ENCODE results near the gene CYCS.
"Not testable (repeated sequence)": the region's sequence is repeated elsewhere in the genome, so short reads cannot be mapped to it uniquely, and the experiment has no call there.

Gene CYCS

DNA sequence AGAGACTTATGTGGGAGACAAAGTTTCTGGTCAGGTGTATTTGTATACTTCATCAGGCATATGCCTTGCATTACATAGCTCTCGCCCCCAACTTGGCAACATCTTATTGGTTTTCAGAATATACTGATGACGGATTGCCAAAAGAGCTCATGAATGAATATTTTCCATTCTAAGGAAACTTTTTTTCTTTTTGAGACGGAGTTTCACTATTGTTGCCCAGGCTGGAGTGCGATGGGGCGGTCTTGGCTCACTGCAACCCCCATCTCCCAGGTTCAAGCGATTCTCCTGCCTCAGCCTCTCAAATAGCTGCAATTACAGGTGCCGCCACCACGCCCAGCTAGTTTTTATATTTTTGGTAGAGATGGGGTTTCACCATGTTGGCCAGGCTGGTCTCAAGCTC, 6.0 kb downstream of the CYCS start:
- intact Hi-C loops (cut with DNase I), result no loop called here
- no peak for DNase-seq

- no peak for DNase-seq
- intact Hi-C loops (cut with DNase I), result no loop called here
These were observed 6.9 kb downstream of the CYCS start for GRCh38 chr7:25118048-25118753.

DNA sequence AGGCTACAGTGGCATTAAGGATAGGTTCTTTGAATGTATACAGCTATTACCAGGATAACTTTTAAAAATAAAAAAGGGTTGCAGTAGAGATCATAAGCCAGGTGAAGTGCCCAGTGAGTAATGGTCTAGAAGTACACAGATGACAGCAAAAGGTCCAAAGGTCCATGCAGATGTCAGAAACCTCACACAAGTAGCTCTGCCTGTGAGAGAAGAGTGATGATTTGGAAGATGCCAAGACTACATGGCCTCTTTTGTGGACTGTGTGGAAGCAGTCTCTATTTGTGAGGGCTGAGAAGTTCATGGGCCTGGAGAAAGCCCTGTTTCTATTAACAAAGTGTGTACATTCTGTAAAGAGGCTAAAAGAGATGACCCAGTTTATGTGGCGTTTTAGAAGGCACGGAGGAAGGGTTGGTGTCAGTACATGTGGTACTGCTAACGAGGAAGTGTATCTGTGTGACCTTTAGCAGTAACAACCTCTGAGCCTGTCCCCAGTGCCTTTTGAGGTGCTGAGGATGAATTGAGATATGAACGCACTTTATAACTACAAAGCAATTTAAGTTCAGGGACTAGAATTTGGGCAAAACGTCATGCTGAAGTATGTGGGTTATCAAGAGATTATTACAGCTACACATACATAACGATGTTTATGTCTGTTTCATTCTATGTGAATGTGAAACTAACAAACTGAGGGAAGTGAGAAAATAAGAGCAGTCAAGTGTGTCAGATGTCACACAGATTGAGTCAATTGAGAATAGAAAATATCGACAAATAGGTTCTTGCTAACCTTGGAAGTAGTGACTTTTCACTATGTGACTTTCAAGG, 7.6 kb downstream of the CYCS start:
- intact Hi-C loops (cut with DNase I), result no loop called here
- no peak for DNase-seq

DNA sequence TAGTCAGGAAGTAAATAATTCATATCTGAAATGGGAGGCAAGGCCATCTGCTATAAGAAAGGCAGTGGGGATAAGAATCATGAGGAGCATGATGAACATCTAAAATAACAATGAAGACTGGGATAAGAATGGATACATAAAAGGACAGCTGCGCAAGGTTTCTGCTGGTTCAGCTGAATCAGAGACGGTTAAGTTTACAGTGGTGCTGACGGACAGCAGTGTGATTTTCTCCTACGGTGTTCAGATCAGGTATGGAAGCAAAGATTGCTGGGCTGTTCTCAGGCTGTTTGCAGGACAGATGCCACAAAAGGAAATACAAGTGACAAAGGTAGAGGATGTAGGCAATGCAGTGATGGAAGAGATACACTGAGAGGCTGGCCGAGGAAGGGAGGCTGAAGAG, 8.4 kb downstream of the CYCS start:
- no peak for DNase-seq
- intact Hi-C loops (cut with DNase I), result no loop called here

DNA sequence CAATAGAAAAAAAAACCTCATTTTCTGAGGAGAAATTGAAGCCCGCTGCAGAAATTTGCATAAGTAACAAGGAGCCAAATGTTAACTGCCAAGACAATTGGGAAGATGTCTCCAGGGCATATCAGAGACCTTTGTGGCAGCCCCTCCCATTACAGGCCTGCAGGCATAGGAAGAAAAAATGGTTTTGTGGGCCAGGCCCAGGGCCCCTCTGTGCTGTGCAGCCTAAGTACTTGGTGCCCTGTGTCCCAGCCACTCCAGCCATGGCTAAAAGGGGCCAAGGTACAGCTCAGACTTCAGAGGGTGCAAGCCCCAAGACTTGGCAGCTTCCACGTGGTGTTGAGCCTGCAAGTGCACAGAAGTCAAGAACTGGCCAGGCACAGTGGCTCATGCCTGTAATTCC, 14.5 kb downstream of the CYCS start:
- not testable (repeated sequence) for DNase-seq

GRCh38 chr7:25109276-25109675, 15.8 kb downstream of the CYCS start:
- intact Hi-C loops (cut with DNase I), result no loop called here

More for the DNA sequence above, 14.5 kb downstream of the CYCS start:
- intact Hi-C loops (cut with DNase I), result not testable (repeated sequence)

DNA sequence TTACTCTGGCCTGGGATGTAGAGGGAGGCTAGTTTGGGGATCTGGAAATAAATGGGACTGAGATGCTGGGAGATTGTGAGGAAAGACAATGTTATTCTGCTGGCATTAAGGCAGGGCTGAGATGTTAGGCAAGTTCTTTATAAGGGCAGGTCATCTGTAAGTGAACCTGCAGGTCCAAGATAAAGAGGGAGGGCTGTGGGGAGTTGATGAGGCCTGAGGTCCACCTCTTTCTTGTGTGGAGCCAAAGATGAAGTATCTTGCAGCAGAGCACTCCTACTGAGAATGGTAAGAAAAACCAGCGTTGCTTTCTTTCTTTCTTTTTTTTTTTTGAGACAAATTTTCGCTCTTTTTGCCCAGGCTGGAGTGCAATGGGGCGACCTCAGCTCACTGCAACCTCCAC, 19.1 kb downstream of the CYCS start:
- intact Hi-C loops (cut with DNase I), result no loop called here
- DNase-seq, result no peak

More at GRCh38 chr7:25109276-25109675, 15.8 kb downstream of the CYCS start:
- no peak for DNase-seq

DNA sequence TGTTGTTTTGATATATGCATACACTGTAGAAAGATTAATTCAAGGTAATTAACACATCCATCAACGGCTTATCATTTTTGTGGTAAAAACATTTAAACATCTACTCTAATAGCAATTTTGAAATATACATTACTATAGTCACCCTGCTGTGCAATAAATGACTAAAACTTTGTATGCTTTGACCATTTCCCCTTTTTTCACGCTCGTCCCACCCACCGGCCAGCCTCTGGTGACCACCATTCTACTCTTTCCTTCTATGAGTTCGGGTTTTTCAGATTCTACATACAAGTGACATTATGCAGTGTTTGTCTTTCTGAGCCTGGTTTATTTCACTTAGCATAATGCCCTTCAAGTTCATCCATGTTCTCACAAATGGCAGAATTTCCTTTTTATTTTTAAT, 21.3 kb downstream of the CYCS start:
- intact Hi-C loops (cut with DNase I), result no loop called here
- no peak for DNase-seq

DNA sequence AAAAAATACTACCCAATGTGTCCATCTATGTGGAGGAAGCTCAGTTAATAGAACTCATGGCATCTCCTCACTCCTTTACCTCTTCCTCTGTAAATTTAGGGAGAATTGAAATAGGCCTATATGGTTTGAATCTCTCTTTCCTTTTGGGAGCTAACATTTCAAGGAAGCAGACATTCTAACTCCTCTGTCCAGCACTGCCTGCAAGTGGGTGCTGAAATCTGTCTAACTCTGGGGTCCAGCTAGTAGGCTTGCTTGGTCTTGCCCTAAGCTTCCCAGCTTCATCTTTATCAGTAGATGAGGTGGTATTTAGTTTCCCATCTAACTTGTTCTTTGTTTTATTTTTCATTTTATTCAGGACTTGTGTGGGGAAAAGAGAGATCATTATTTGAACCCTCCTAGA, 23.2 kb downstream of the CYCS start:
- intact Hi-C loops (cut with DNase I), result no loop called here
- no peak for DNase-seq

GRCh38 chr7:25098096-25099046, 26.7 kb downstream of the CYCS start:
- intact Hi-C loops (cut with DNase I), result loop anchor here (10.0 kb wide), 1 partner anchor 524 kb away; the partner anchor contains the start of gene PALS2
- peak in 8 of 10 donors; percentile 45 to 91 (median 61) for DNase-seq

GRCh38 chr7:25095516-25096345, 29.3 kb downstream of the CYCS start:
- no peak for DNase-seq
- intact Hi-C loops (cut with DNase I), result loop anchor here (10.0 kb wide), 1 partner anchor 521 kb away; the partner anchor contains the start of gene PALS2

GRCh38 chr7:25093268-25093826, 31.7 kb downstream of the CYCS start:
- intact Hi-C loops (cut with DNase I), result loop anchor here (5.0 to 10.0 kb wide), 2 partner anchors 281 to 519 kb away; partner anchors contain the start of gene PALS2
- DNase-seq, result peak; percentile 23 to 91 (median 58)

DNA sequence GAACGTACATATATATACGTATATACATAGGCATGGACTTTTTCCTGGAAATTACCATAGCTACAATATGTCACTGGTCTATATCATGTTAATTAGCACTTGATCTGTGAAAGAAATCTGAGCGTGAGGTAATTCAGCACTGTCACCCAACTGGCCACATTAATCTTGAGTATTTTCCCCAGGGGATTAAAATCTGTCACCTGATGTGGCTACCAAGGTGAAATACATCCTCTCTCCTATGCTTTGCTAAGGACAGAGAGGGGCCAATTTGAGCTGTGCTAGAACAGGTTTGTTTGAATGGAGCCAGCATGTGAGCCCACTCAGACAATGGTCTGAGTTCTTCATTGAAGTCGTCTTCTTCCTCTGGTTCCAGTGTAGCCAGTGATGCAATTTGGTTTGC, 33.3 kb downstream of the CYCS start:
- intact Hi-C loops (cut with DNase I), result loop anchor here (5.0 to 10.0 kb wide), 2 partner anchors 279 to 517 kb away; partner anchors contain the start of gene PALS2
- DNase-seq, result no peak

GRCh38 chr7:25091176-25091575, 33.9 kb downstream of the CYCS start:
- intact Hi-C loops (cut with DNase I), result loop anchor here (5.0 to 10.0 kb wide), 2 partner anchors 279 to 516 kb away; partner anchors contain the start of gene PALS2
- DNase-seq, result no peak

DNA sequence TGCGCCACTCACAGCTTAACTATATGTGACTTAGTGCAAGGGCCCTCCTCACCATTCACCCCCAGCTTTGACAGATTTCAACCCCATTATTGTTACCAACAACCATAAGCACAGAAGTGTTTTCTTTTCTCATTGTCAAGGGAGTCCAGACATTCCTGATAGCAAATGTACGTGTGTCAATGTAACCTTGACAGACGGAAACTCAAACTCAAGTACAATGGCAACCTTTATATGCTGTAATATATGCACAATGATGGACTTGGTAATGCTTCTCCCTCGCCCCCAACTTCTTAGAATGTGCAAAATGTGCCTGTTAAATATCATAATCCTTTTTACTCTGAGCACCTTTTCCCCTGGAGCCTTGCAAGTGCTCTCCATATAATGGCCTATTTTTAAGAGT, 34.7 kb downstream of the CYCS start:
- intact Hi-C loops (cut with DNase I), result loop anchor here (5.0 to 10.0 kb wide), 2 partner anchors 278 to 516 kb away; partner anchors contain the start of gene PALS2
- no peak for DNase-seq

DNA sequence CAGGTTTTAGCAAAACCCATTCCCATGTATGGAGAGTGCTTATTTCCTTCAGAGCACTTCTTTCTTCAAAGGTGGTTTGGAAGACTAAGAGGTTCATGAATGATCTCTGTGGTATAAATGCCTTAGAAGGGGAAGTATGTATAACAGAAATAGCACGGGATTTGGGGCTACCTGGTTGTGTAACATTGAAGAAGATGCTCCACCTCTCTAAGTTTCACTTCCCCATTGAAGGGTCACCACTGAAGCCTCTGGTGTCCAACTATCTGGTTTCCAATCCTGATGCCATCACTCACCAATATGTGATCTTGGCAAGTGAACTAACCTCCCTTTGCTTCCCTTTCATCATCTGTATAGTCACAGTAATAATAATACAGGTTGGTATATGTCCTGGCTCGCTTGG, 37.2 kb downstream of the CYCS start:
- intact Hi-C loops (cut with DNase I), result no loop called here

DNA sequence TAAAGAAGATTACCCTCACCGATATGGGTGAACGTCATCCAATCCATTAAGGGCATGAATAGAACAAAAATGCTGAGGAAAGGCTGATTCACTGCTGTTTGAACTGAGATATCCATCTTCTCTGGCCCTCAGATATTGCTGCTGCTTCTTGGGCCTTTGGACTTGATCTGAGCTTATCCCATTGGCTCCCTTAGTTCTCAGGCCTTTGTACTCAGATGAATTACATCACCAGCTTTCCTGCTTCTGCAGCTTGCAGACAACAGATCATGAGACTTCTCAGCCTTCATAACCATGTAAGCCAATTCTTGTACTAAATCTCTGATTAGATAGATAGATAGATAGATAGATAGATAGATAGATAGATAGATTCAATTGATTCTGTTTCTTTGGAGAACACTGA, 40.2 kb downstream of the CYCS start:
- intact Hi-C loops (cut with DNase I), result no loop called here

More for the DNA sequence above, 37.2 kb downstream of the CYCS start:
- DNase-seq, result no peak

GRCh38 chr7:25083201-25083600, 41.9 kb downstream of the CYCS start:
- intact Hi-C loops (cut with DNase I), result no loop called here
- no peak for DNase-seq

More for the DNA sequence above, 40.2 kb downstream of the CYCS start:
- no peak for DNase-seq

DNA sequence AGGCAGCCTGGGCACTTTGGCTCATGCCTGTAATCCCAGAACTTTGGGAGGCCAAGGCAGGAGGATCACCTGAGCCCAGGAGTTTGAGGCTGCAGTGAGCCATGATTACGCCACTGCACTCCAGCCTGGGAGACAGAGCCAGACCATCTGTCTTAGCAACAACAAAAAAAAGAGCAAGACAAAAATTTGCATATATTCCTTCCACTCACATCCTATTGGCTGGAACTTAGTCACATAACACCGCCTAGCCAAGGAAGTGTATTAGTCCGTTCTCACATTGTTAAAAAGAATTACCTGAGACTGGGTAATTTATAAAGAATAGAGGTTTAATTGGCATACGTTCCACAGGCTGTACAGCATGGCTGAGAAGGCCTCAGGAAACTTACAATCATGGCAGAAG, 43.0 kb downstream of the CYCS start:
- intact Hi-C loops (cut with DNase I); DNase-seq: not testable (repeated sequence)

All from posterior cingulate gyrus (tissue), 11 donors.